Heart left ventricle (tissue), 16 donors: Measurements from ENCODE around the gene PCDH15. TPM values are rescaled to one million over a fixed set of nuclear protein-coding genes. Genes with fewer than 3 reads are reported as not detected.

Experiments
- ATAC-seq, 4 donors: fragments of 200-7000 bp; cut with Tn5 transposase; one replicate each; pipeline ENCODE4 v1.9.1; 2020 to 2022; ENCODE audit warnings: moderate library complexity in 4 of 4, mild to moderate bottlenecking in 3 of 4, moderate number of reproducible peaks in 1 of 4
- DNase-seq, 5 donors: peaks; one replicate each; pipeline ENCODE4 v3.0.0-alpha.2; 2020
- H3K27ac ChIP-seq, 12 donors: fragments of 200-600 bp; sonication (generic) in 4 of 12; one replicate each; pipeline versions ENCODE4 v1.5.0 to v1.8.0; 2016 to 2022; ENCODE audit warnings: mild to moderate bottlenecking in 2 of 12
- H3K27me3 ChIP-seq, 9 donors: fragments of 200-600 bp; sonication (generic) in 2 of 9; one replicate each; pipeline versions ENCODE4 v1.5.1 to v1.8.0; 2016 to 2022; ENCODE audit warnings: mild to moderate bottlenecking in 3 of 9
- H3K36me3 ChIP-seq, 9 donors: fragments of 200-600 bp; sonication (generic) in 2 of 9; one replicate each; pipeline versions ENCODE4 v1.5.0 to v1.8.0; 2018 to 2022; ENCODE audit warnings: mild to moderate bottlenecking in 2 of 9
- H3K4me1 ChIP-seq, 12 donors: fragments of 200-600 bp; sonication (generic) in 4 of 12; one replicate each; pipeline versions ENCODE4 v1.5.0 to v1.8.0; 2016 to 2022; ENCODE audit warnings: mild to moderate bottlenecking in 3 of 12
- H3K4me3 ChIP-seq, 12 donors: fragments of 200-600 bp; sonication (generic) in 4 of 12; one replicate each; pipeline versions ENCODE4 v1.5.0 to v1.8.0; 2017 to 2022; ENCODE audit warnings: mild to moderate bottlenecking in 9 of 12, moderate library complexity in 4 of 12
- H3K9me3 ChIP-seq, 12 donors: fragments of 200-600 bp; sonication (generic) in 4 of 12; one replicate each; pipeline versions ENCODE4 v1.5.0 to v1.8.0; 2016 to 2022; ENCODE audit warnings: mild to moderate bottlenecking in 1 of 12
- POLR2A ChIP-seq, 2 donors: fragments of 450-650 bp; IDR thresholded peaks; one replicate each; pipeline ENCODE4 v1.6.1; 2017; ENCODE audit warnings: antibody characterized with exemption in 2 of 2, mild to moderate bottlenecking in 2 of 2, moderate library complexity in 2 of 2
- WGBS, 4 donors: extraction: QIAGEN DNeasy Blood & Tissue Kit in 2 of 4; methylation state at CpG; one replicate each; pipeline versions ENCODE4 v1.1.5 to v1.1.7; 2013 to 2018; 5-methylcytosine and 5-hydroxymethylcytosine counted together
- intact Hi-C, 10 donors: fragments of 100-400 bp; cut with DNase I; formaldehyde crosslinking; loops; one replicate each; pipeline versions ENCODE4 v1.11.1 to v1.14.2; 2022
- polyA plus RNA-seq, 2 donors: library from polyadenylated mRNA; stranded (reverse); fragments of 200-250 nt; gene quantifications; one replicate each; pipeline ENCODE4 v1.2.3, GENCODE V29; 2013
- total RNA-seq, 9 donors: library from RNA; depleted of rRNA in 2 of 9; stranded (reverse); fragments of >200 nt in 2 of 9; fragmentation: NEBNext Ultra II Directional in 3 of 9; extraction: Animal tissue kit (Norgen Biotek cat#: 25700) in 3 of 9; gene quantifications; one replicate each; pipeline versions ENCODE4 v1.1.0 to v1.2.4, GENCODE V29; 2016 to 2023
- TF ChIP-seq, protein P1 (sequence below), 12 donors: fragments of 200-600 bp; sonication (generic) in 4 of 12; IDR thresholded peaks; one replicate each; pipeline versions ENCODE4 v1.5.0 to v1.8.0; 2018 to 2022; ENCODE audit warnings: antibody characterized with exemption in 12 of 12, mild to moderate bottlenecking in 5 of 12
- donor health status: ischemic (EF 13 %, LVEDD 7.1; RV severe dilation, severe dysfunction).
- donor health status: healthy with polysubstance abuse.
- donor health status: DM: no; HTN: yes; CAD: no.
- donor health status: DM: no; HTN: no; CAD: no.
- donor health status: ischemic (EF 25% LVEDD 6.9; RV normal size, moderate dysfunction).
- donor health status: ischemic (EF 25% LVEDD 5.7; RV mildly dilated, moderate dysfunction).
- donor health status: healthy.
- donor health status: DM: yes; HTN: yes; CAD: no.
- donor health status: ischemic (EF 35%, LVEDD 5.7; RV mildly dilated, moderate dysfunction).
- donor health status: nonischemic (EF 11% LVEDD 7.7; RV severe dilation, severe dysfunction).
- donor health status: DM: yes; HTN: yes; CAD: no.
- donor health status: PGD.
- donor health status: ischemic (EF 29% LVEDD 5.4; RV normal size, mild dysfunction).
- donor health status: nonischemic (EF 23%, LVEDD 6.1; RV moderate dilation, normal function).

The PCDH15 gene
- total and polyA plus RNA-seq, 11 donors = 0.04 to 0.93 (median 0.13) TPM; not detected in 3

GRCh38 chr10:53836638-53837037, 964.4 kb downstream of the PCDH15 start:
- no peaks in the 10 kb centered on the region for H3K36me3 ChIP-seq
- peaks cover 0 to 5% (median 0%) of the 10 kb centered on the region in 9 donors for H3K27me3 ChIP-seq
- ATAC-seq (no peak), DNase-seq (no peak)
- no peak overlapping the region for H3K27ac ChIP-seq
- H3K4me3 ChIP-seq = no peak overlapping the region
- no peaks in the 10 kb centered on the region for H3K4me1 ChIP-seq
- H3K9me3 ChIP-seq = no peaks in the 10 kb centered on the region
- no peak for TF ChIP-seq POLR2A (IDR thresholded peaks at IDR 0.05)
- TF ChIP-seq, protein P1, sequence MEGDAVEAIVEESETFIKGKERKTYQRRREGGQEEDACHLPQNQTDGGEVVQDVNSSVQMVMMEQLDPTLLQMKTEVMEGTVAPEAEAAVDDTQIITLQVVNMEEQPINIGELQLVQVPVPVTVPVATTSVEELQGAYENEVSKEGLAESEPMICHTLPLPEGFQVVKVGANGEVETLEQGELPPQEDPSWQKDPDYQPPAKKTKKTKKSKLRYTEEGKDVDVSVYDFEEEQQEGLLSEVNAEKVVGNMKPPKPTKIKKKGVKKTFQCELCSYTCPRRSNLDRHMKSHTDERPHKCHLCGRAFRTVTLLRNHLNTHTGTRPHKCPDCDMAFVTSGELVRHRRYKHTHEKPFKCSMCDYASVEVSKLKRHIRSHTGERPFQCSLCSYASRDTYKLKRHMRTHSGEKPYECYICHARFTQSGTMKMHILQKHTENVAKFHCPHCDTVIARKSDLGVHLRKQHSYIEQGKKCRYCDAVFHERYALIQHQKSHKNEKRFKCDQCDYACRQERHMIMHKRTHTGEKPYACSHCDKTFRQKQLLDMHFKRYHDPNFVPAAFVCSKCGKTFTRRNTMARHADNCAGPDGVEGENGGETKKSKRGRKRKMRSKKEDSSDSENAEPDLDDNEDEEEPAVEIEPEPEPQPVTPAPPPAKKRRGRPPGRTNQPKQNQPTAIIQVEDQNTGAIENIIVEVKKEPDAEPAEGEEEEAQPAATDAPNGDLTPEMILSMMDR (IDR thresholded peaks at IDR 0.05) = no peak
- intact Hi-C loops = no loop called here
- 85 to 97% (median 87%) methylated on average over 1 of the region's 1 CpG for WGBS, 4 donors

- TF ChIP-seq POLR2A (IDR thresholded peaks at IDR 0.05) = no peak
- DNase-seq (no peak), ATAC-seq (no peak)
- H3K27ac ChIP-seq = no peak overlapping the region
- H3K4me1 ChIP-seq = no peaks in the 10 kb centered on the region
- intact Hi-C loops = no loop called here
- H3K9me3 ChIP-seq = no peaks in the 10 kb centered on the region
- H3K27me3 ChIP-seq = peaks cover 0 to 5% (median 0%) of the 10 kb centered on the region in 9 donors
- WGBS, 4 donors = 46 to 54% (median 50%) methylated on average over 2 of the region's 2 CpGs
- no peak overlapping the region for H3K4me3 ChIP-seq
- no peaks in the 10 kb centered on the region for H3K36me3 ChIP-seq
Measured at GRCh38 chr10:53833908-53834307, 967.1 kb downstream of the PCDH15 start.

DNA sequence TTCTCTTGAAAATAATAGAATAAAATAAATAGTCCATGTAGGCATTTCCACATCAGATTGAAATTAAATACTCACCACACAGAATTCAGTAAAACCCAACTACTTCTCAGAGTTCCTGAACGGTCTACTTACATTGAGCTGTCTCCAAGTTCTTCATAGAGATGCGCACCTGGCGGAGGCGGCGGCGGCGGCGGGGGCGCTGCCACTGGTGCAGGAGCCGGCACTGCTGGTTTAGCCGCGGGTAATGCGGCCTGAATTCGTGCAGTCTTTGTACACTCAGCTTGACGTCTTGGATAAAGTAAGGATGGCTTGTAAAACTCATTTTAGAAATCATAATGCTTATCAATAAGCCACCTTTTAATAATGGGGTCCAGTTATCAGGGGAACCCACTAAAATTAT, 973.8 kb downstream of the PCDH15 start:
- Histone ChIP-seq H3K4me1 (no peaks in the 10 kb centered on the region), H3K9me3 (no peaks in the 10 kb centered on the region), H3K27ac (no peak overlapping the region), H3K27me3 (no peaks in the 10 kb centered on the region), H3K4me3 (no peak overlapping the region), H3K36me3 (no peaks in the 10 kb centered on the region)
- DNase-seq (no peak), ATAC-seq (no peak)
- TF ChIP-seq, protein P1 (IDR thresholded peaks at IDR 0.05) = no peak
- TF ChIP-seq POLR2A (IDR thresholded peaks at IDR 0.05) = no peak
- WGBS, 4 donors = 92 to 94% (median 93%) methylated on average over 15 of the region's 15 CpGs
- intact Hi-C loops = no loop called here

GRCh38 chr10:53808677-53809372, 992.2 kb downstream of the PCDH15 start:
- TF ChIP-seq, protein P1 (IDR thresholded peaks at IDR 0.05) = no peak
- TF ChIP-seq POLR2A (IDR thresholded peaks at IDR 0.05) = no peak
- WGBS, 4 donors = 67 to 70% (median 70%) methylated on average over 8 of the region's 8 CpGs
- no peaks in the 10 kb centered on the region for H3K4me1 ChIP-seq
- H3K4me3 ChIP-seq = no peak overlapping the region
- intact Hi-C loops = no loop called here
- peaks cover 0 to 4% (median 0%) of the 10 kb centered on the region in 12 donors for H3K9me3 ChIP-seq
- no peak overlapping the region for H3K27ac ChIP-seq
- DNase-seq (no peak), ATAC-seq (no peak)
- H3K36me3 ChIP-seq = no peaks in the 10 kb centered on the region
- no peaks in the 10 kb centered on the region for H3K27me3 ChIP-seq
